Activated B cell treated with CpG ODN at 0.5 μM for 24 hours (primary cell): ENCODE results near the gene ARNT2. TPM values are rescaled to one million over a fixed set of nuclear protein-coding genes. Genes with fewer than 3 reads are reported as not detected.
"Not testable (repeated sequence)": the region's sequence is repeated elsewhere in the genome, so short reads cannot be mapped to it uniquely, and the experiment has no call there.

Source experiments
- ATAC-seq: fragments of 200-7000 bp; cut with Tn5 transposase; one replicate; pipeline ENCODE4 v1.10.0; 2021; ENCODE audit warnings: low read depth, mild to moderate bottlenecking, moderate library complexity
- CTCF ChIA-PET: fragments of 350-600 bp; sonication (Branson Sonifier 250); formaldehyde crosslinking; loops from one replicate; lab custom pipeline; 2021; ENCODE audit warnings: antibody characterized with exemption; lab: Charles Lee
- POLR2A ChIA-PET: fragments of 350-600 bp; sonication (Branson Sonifier 250); formaldehyde crosslinking; loops from one replicate; lab custom pipeline; 2021; ENCODE audit warnings: antibody characterized with exemption; lab: Charles Lee
- DNase-seq: peaks from one replicate; pipeline ENCODE4 v3.0.0; 2022
- H3K27ac Mint-ChIP-seq: one replicate; pipeline ENCODE4 v1.8.0; 2020; ENCODE audit warnings: mixed read lengths
- H3K27me3 Mint-ChIP-seq: one replicate; pipeline ENCODE4 v1.8.0; 2021; ENCODE audit warnings: mixed read lengths
- H3K36me3 Mint-ChIP-seq: one replicate; pipeline ENCODE4 v1.8.0; 2021; ENCODE audit warnings: low read depth, mixed read lengths
- H3K4me1 Mint-ChIP-seq: one replicate; pipeline ENCODE4 v1.8.0; 2021; ENCODE audit warnings: mixed read lengths
- H3K4me3 Mint-ChIP-seq: one replicate; pipeline ENCODE4 v1.8.0; 2020; ENCODE audit warnings: mild to moderate bottlenecking, mixed read lengths
- H3K9me3 Mint-ChIP-seq: one replicate; pipeline ENCODE4 v1.8.0; 2020; ENCODE audit warnings: mixed read lengths
- CTCF ChIP-seq: fragments of 200-600 bp; IDR thresholded peaks from one replicate; pipeline ENCODE4 v1.8.0; 2022; ENCODE audit warnings: antibody characterized with exemption, mild to moderate bottlenecking
- intact Hi-C: fragments of 100-400 bp; cut with micrococcal nuclease; formaldehyde crosslinking; loops from one replicate; pipeline ENCODE4 v1.15.1; 2024
- total RNA-seq: library from RNA; stranded (reverse); gene quantifications from 2 replicates; pipeline ENCODE4 v1.2.3, GENCODE V29; 2022

The ARNT2 gene
- total RNA-seq, 1 donor from 2014 or later, result not detected

DNA sequence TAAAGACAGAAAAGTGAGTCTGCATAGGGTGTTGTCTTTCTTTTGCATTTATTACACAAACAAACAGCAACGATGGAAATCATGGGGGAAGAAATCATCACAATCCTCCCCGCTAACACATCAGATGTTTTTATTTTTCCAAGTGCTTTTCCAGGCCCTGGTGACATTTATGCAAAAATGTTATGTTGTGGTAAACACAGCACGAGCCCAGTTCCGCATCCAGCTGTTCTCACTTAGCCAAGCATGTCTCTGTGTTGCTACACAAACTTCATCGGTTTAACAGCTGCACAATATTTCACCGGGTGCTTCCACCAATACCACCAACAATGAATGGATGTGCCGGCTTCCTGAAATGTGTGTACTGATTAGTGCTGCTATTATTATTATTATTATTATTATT, 237.2 kb downstream of the ARNT2 start:
- Mint-ChIP-seq H3K36me3 (no peaks in the 10 kb centered on the region), H3K9me3 (peaks cover 4% of the 10 kb centered on the region), H3K27ac (no peak overlapping the region), H3K4me3 (no peak overlapping the region), H3K4me1 (no peaks in the 10 kb centered on the region), H3K27me3 (peaks cover 6% of the 10 kb centered on the region)
- no peak for TF ChIP-seq CTCF
- CTCF ChIA-PET, result no interaction called here
- POLR2A ChIA-PET, result no interaction called here
- DNase-seq (no peak), ATAC-seq (no peak)
- intact Hi-C loops, result no loop called here

- Mint-ChIP-seq H3K9me3 (peaks cover 8% of the 10 kb centered on the region), H3K4me3 (no peak overlapping the region), H3K27me3 (peaks cover 6% of the 10 kb centered on the region), H3K27ac (no peak overlapping the region), H3K36me3 (no peaks in the 10 kb centered on the region), H3K4me1 (no peaks in the 10 kb centered on the region)
- TF ChIP-seq CTCF, result no peak
- DNase-seq, result no peak
- ChIA-PET POLR2A (no interaction called here), CTCF (no interaction called here)
- intact Hi-C loops, result no loop called here
- ATAC-seq, result no peak
Observed at GRCh38 chr15:80643431-80643951, 239.3 kb downstream of the ARNT2 start.

DNA sequence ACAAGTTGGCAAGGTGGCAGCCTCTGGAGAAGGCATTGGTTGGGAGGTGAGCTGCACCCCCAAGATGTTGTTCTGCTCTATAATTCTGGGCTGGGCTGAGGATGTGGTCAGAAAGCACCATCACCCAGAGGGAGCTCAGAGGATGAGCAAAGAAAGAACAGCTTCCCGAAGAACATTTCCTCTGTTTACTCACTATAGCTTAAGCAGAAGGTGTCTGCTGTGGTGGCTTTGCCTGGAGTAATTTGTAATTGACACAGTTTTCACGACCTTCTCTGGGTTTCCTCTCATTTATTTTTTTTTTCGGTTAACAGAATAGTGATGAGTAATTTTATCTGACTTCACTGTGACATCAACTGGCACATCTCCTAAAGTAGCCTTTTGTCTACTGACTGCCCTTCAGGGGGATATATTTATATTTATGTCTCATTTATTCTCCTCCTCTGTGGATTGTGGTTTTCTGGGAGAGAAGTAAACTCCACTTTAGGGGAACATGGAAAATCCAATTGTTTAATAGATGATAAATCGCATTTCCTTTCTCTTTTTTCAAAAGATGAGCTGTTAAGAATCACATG, 241.4 kb downstream of the ARNT2 start:
- CTCF ChIA-PET, result no interaction called here
- H3K36me3 Mint-ChIP-seq, result no peaks in the 10 kb centered on the region
- peaks cover 6% of the 10 kb centered on the region for H3K27me3 Mint-ChIP-seq
- no peak overlapping the region for H3K27ac Mint-ChIP-seq
- peaks cover 7% of the 10 kb centered on the region for H3K9me3 Mint-ChIP-seq
- intact Hi-C loops, result no loop called here
- DNase-seq (no peak), ATAC-seq (no peak)
- no peak for TF ChIP-seq CTCF
- H3K4me1 Mint-ChIP-seq, result no peaks in the 10 kb centered on the region
- POLR2A ChIA-PET, result no interaction called here
- no peak overlapping the region for H3K4me3 Mint-ChIP-seq

- DNase-seq, CTCF ChIA-PET, ATAC-seq, H3K9me3 Mint-ChIP-seq, H3K36me3 Mint-ChIP-seq, intact Hi-C loops, POLR2A ChIA-PET, H3K4me3 Mint-ChIP-seq, H3K4me1 Mint-ChIP-seq, H3K27ac Mint-ChIP-seq, H3K27me3 Mint-ChIP-seq: not testable (repeated sequence)
Observed at GRCh38 chr15:80647424-80647823, 243.2 kb downstream of the ARNT2 start.

Other genes with a start within 250 kb of the ARNT2 start
- not detected in 2 replicates for gene CTXND1, start 152.2 kb upstream of the ARNT2 start, total RNA-seq